Measurements from ENCODE around the gene OSMR.
A peak's percentile ranks its signal among the peaks of the same experiment; 100 is the strongest.
"Not testable (repeated sequence)": the region's sequence is repeated elsewhere in the genome, so short reads cannot be mapped to it uniquely, and the experiment has no call there.

The OSMR gene

DNA sequence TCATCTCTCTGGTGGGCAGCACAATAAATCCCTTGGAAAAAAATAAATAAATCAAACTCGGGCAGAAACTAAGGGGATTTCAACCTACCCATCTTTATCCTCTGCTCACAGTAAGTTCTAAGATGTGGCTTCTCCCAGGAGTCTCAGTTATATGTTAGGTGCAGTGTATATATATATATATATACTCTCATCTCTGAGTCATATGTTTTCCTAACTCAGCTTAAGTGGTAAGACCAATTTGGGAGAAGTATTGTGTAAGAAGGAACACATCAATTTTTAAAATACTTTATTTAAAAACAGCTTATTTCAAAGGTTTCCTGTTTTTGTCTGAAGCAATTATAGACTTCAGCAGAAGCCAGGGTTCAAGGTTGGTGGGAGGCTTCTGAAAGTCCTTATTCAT is 20.3 kb upstream of the OSMR start:
- no peak for DNase-seq
- in situ Hi-C loops (cut with HindIII; ENCODE audit: low pct_ligation_motif_present, low pct_unique_long_range_greater_than_20kb, low sequenced_read_pairs), result no loop called here

- in situ Hi-C loops (cut with HindIII; ENCODE audit: low pct_ligation_motif_present, low pct_unique_long_range_greater_than_20kb, low sequenced_read_pairs), result no loop called here
- no peak for DNase-seq
Observed at GRCh38 chr5:38827525-38827924, 18.3 kb upstream of the OSMR start.

DNA sequence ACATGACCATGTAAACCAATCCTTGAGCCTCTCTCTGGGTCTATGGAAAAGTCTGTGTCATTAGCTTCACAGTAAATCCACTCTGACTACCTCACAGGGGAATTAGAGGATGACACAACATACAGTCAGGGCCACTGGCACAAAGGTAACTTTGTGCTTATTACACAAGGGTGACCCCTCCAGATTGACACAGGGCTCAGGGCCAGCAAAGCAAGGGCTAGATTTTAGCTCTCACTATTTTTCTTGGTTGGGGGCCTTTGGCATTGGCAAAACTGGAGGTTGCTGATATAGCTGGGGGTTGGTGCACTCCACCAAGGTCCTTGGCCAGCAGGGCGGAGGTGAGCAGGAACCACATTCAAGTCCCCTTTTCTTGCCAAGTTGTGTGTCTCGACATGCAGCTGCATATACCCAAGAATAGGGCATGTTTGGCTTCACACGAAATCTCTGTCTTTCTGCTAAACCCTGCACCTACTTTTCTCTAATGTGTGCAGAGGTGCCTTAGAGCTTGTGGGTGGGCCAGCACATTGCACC is 15.2 kb upstream of the OSMR start:
- in situ Hi-C loops (cut with HindIII; ENCODE audit: low pct_ligation_motif_present, low pct_unique_long_range_greater_than_20kb, low sequenced_read_pairs), result no loop called here
- DNase-seq, result no peak

- DNase-seq, result no peak
- in situ Hi-C loops (cut with HindIII; ENCODE audit: low pct_ligation_motif_present, low pct_unique_long_range_greater_than_20kb, low sequenced_read_pairs), result no loop called here
Observed at GRCh38 chr5:38831117-38831516, 14.7 kb upstream of the OSMR start.

GRCh38 chr5:38831909-38832308 is 13.9 kb upstream of the OSMR start:
- in situ Hi-C loops (cut with HindIII; ENCODE audit: low pct_ligation_motif_present, low pct_unique_long_range_greater_than_20kb, low sequenced_read_pairs), result no loop called here
- DNase-seq, result peak; percentile 42

- in situ Hi-C loops (cut with HindIII; ENCODE audit: low pct_ligation_motif_present, low pct_unique_long_range_greater_than_20kb, low sequenced_read_pairs), result no loop called here
- DNase-seq, result no peak
Observed at GRCh38 chr5:38832810-38833209, 13.0 kb upstream of the OSMR start.

- in situ Hi-C loops (cut with HindIII; ENCODE audit: low pct_ligation_motif_present, low pct_unique_long_range_greater_than_20kb, low sequenced_read_pairs), result no loop called here
- no peak for DNase-seq
Observed at GRCh38 chr5:38835887-38836286, 9.9 kb upstream of the OSMR start.

DNA sequence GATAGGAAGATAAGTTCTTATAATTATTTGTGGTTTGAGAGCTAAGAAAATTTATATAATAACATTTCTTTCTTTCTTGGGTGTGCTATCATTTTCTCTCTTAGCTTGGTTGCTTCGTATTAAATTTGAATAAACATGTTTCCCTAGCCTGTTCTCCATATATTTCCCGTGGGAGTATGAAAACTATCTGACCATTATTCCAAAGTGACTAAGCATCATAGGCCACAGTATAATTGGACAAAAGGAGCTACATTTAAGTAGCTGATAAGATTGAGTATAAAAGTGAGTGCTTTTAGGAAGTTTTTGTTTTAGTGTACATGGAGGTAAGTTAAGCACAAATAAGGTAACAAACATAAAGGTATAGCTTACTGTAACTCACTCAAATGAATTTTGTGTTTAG is 8.4 kb upstream of the OSMR start:
- in situ Hi-C loops (cut with HindIII; ENCODE audit: low pct_ligation_motif_present, low pct_unique_long_range_greater_than_20kb, low sequenced_read_pairs), result no loop called here
- DNase-seq, result no peak

DNA sequence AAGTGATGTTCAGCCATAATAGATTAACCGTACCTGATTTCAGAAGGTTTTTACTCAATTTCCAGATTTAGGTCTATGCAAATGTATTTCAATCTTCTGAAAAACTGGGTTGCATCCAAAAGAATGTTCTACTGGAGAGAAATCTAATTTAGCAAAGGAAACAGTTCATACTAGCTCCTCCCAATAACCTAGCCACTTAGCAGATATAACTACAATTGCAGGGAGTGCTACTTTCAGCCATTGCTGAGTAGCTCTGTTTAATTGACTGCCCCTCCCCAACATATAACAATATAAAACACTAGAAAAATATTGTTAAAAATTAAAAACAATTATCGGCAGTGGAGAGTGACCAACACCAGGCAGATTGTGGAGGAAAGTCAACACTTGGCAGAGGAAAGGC is 7.9 kb upstream of the OSMR start:
- in situ Hi-C loops (cut with HindIII; ENCODE audit: low pct_ligation_motif_present, low pct_unique_long_range_greater_than_20kb, low sequenced_read_pairs), result no loop called here

DNA sequence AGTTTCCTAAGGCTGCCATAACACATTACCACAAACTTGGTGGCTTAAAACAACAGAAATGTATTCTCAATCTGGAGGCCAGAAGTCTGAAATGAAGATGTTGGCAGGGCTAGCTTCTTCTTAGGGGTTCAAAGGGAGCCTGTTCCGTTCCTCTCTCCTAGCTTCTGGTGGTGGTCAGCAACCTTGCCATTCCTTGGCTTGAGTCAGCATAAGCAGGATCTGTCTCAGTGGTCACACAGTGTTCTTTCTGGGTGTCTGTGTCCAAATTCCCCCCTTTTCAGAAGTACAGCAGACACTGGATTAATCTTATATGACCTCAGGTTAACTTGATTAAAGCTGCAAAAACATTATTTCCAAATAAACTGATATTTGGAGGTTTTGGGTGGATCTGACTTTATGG is 2.1 kb upstream of the OSMR start:
- in situ Hi-C loops (cut with HindIII; ENCODE audit: low pct_ligation_motif_present, low pct_unique_long_range_greater_than_20kb, low sequenced_read_pairs), result no loop called here

More for the DNA sequence above, 7.9 kb upstream of the OSMR start:
- no peak for DNase-seq

DNA sequence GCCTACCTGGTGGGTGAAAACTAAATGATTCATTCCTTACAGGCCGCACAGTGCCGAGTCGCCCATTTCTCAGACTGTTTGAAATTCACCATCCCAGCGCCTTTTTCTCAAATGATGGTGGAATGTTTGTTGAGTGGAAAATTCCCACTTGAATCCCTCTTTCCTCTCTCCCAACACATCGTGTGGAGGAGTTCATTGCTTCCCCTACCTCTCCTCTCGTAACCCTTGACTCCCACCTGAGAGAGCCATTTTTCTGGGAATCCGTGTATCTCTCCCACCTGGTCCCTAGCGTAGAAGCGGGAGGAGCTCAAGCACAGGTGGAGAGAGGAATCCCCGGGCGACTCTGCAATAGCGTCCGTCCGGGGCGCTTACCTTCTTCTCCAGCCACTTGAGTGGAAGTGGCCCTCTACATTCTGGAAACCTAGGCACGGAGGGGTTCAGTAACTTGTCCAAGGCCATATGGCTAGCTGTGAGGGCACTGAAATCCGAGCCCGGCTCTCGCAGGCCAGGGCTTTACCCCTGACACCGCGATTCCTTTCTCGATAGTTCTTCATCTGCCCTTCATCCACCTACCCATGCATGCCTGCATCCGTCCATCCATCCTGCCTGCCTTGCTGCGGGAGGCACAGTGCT is 683 bp downstream of the OSMR start:
- in situ Hi-C loops (cut with HindIII; ENCODE audit: low pct_ligation_motif_present, low pct_unique_long_range_greater_than_20kb, low sequenced_read_pairs), result no loop called here
- peak; percentile 18 for DNase-seq

More for the DNA sequence above, 2.1 kb upstream of the OSMR start:
- no peak for DNase-seq

DNA sequence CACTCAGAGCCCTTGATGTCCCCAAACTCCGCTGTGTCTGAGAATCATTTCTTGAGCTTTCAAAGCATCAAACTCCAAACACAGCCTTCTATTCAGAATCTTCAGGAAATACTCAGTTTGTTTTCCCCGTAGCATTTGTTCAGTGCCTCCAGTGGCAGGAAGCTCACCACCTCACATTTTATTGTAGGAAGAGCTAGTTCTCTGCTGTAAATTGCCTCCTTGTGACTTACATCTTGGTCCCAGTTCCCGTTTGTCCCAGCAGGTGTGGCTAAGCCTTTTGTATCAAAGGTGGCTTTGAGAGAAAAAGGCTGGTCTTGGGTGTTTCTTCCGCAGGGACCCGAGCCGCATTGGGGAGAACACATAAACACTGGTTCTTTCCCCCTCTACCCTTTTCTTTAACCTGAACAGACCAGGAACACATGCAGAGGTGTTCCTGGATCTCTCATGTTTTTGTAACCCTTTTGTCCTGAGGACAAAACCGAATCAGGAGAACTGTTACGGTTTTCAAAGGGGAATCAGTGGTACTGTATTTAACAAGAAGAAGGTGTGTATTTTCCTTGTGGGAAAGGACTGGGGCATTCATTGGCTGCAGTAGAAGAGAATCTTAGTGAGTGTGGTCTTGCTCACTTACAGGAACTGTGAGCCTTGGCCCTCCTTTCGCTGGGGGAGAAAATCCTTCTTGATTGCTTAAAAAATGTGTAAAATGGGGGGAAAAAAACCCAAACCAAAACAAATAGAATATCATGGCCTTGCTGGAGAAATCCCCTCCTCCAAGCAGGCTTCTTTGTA is 1.9 kb downstream of the OSMR start:
- in situ Hi-C loops (cut with HindIII; ENCODE audit: low pct_ligation_motif_present, low pct_unique_long_range_greater_than_20kb, low sequenced_read_pairs), result no loop called here
- DNase-seq, result peak; percentile 13

- no peak for DNase-seq
- in situ Hi-C loops (cut with HindIII; ENCODE audit: low pct_ligation_motif_present, low pct_unique_long_range_greater_than_20kb, low sequenced_read_pairs), result no loop called here
Observed at GRCh38 chr5:38848637-38849036, 2.8 kb downstream of the OSMR start.

DNA sequence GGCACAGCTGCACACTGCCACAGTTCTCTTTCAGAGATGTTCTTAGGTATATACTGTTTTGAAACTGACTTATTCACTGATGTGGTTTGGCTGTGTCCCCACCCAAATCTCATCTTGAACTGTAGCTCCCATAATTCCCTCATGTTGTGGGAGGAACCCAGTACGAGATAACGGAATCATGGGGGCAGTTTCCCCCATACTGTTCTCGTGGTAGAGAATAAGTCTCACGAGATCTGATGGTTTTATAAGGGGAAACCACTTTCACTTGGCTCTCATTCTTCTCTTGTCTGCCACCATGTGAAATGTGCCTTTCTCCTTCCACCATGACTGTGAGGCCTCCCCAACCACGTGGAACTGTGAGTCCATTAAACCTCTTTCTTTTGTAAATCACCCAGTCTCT is 5.8 kb downstream of the OSMR start:
- DNase-seq; in situ Hi-C loops (cut with HindIII; ENCODE audit: low pct_ligation_motif_present, low pct_unique_long_range_greater_than_20kb, low sequenced_read_pairs): not testable (repeated sequence)

- no peak for DNase-seq
- in situ Hi-C loops (cut with HindIII; ENCODE audit: low pct_ligation_motif_present, low pct_unique_long_range_greater_than_20kb, low sequenced_read_pairs), result no loop called here
Observed at GRCh38 chr5:38853753-38854470, 8.1 kb downstream of the OSMR start.

GRCh38 chr5:38854907-38855306 is 9.1 kb downstream of the OSMR start:
- in situ Hi-C loops (cut with HindIII; ENCODE audit: low pct_ligation_motif_present, low pct_unique_long_range_greater_than_20kb, low sequenced_read_pairs), result no loop called here

GRCh38 chr5:38856660-38857059 is 10.8 kb downstream of the OSMR start:
- in situ Hi-C loops (cut with HindIII; ENCODE audit: low pct_ligation_motif_present, low pct_unique_long_range_greater_than_20kb, low sequenced_read_pairs), result no loop called here

More at GRCh38 chr5:38854907-38855306, 9.1 kb downstream of the OSMR start:
- no peak for DNase-seq

GRCh38 chr5:38858839-38859238 is 13.0 kb downstream of the OSMR start:
- in situ Hi-C loops (cut with HindIII; ENCODE audit: low pct_ligation_motif_present, low pct_unique_long_range_greater_than_20kb, low sequenced_read_pairs), result no loop called here
- DNase-seq, result no peak

More at GRCh38 chr5:38856660-38857059, 10.8 kb downstream of the OSMR start:
- no peak for DNase-seq

All from ACHN (cell line).